Astrocyte (in vitro differentiated cells and primary cell): ENCODE results near the gene RASD1. TPM values are rescaled to one million over a fixed set of nuclear protein-coding genes. Genes with fewer than 3 reads are reported as not detected.
"Not testable (repeated sequence)": the region's sequence is repeated elsewhere in the genome, so short reads cannot be mapped to it uniquely, and the experiment has no call there.

ENCODE experiments used
- DNase-seq: peaks from one replicate; pipeline ENCODE4 v3.0.0-alpha.2; 2010; ENCODE audit warnings: low read depth
- FAIRE-seq: peaks from 2 replicates; lab custom pipeline; 2011; peaks lifted over from hg19 to GRCh38; lab: Jason Lieb, UNC
- H2AFZ ChIP-seq: 2 replicates; pipeline ENCODE4 v1.6.0; 2012; ENCODE audit warnings: low read depth, low read length, inconsistent platforms
- H3K27ac ChIP-seq: 2 replicates; pipeline ENCODE4 v1.5.1; 2011; ENCODE audit warnings: low read depth, low read length, inconsistent platforms
- H3K27me3 ChIP-seq: 2 replicates; pipeline ENCODE4 v1.6.0; 2011; ENCODE audit warnings: low read length, inconsistent platforms; ENCODE audit not compliant: insufficient read depth
- H3K36me3 ChIP-seq: 2 replicates; pipeline ENCODE4 v1.5.1; 2011; ENCODE audit warnings: low read length, inconsistent platforms; ENCODE audit not compliant: insufficient read depth
- H3K4me1 ChIP-seq: 2 replicates; pipeline ENCODE4 v1.5.1; 2011; ENCODE audit warnings: low read length, inconsistent platforms; ENCODE audit not compliant: insufficient read depth
- H3K4me2 ChIP-seq: 2 replicates; pipeline ENCODE4 v1.6.0; 2012; ENCODE audit warnings: low read length, inconsistent platforms
- H3K4me3 ChIP-seq: 2 replicates; pipeline ENCODE4 v1.5.1; 2011; ENCODE audit warnings: low read depth, mild to moderate bottlenecking, low read length, inconsistent platforms; ENCODE audit not compliant: insufficient read depth
- H3K79me2 ChIP-seq: 2 replicates; pipeline ENCODE4 v1.6.0; 2012; ENCODE audit warnings: mild to moderate bottlenecking, low read length, inconsistent platforms; ENCODE audit not compliant: insufficient read depth
- H3K9ac ChIP-seq: 2 replicates; pipeline ENCODE4 v1.6.0; 2012; ENCODE audit warnings: mild to moderate bottlenecking, low read length, inconsistent platforms
- H3K9me3 ChIP-seq: 2 replicates; pipeline ENCODE4 v1.5.1; 2012; ENCODE audit warnings: low read depth, mild to moderate bottlenecking, low read length, inconsistent platforms; ENCODE audit not compliant: insufficient read depth
- H4K20me1 ChIP-seq: 2 replicates; pipeline ENCODE4 v1.6.0; 2012; ENCODE audit warnings: low read length, inconsistent platforms; ENCODE audit not compliant: insufficient read depth
- H3K27ac Mint-ChIP-seq: one replicate; pipeline ENCODE4 v1.8.0; 2021; ENCODE audit warnings: mild to moderate bottlenecking, mixed read lengths; ENCODE audit not compliant: unreplicated experiment
- H3K27me3 Mint-ChIP-seq: one replicate; pipeline ENCODE4 v1.8.0; 2021; ENCODE audit warnings: low read depth, mixed read lengths; ENCODE audit not compliant: unreplicated experiment
- H3K36me3 Mint-ChIP-seq: one replicate; pipeline ENCODE4 v1.8.0; 2021; ENCODE audit warnings: low read depth, mixed read lengths; ENCODE audit not compliant: unreplicated experiment
- H3K4me1 Mint-ChIP-seq: one replicate; pipeline ENCODE4 v1.8.0; 2021; ENCODE audit warnings: low read depth, mixed read lengths; ENCODE audit not compliant: unreplicated experiment
- H3K4me3 Mint-ChIP-seq: one replicate; pipeline ENCODE4 v1.8.0; 2021; ENCODE audit warnings: mild to moderate bottlenecking, moderate library complexity, mixed read lengths; ENCODE audit not compliant: unreplicated experiment
- H3K9me3 Mint-ChIP-seq: one replicate; pipeline ENCODE4 v1.8.0; 2021; ENCODE audit warnings: mild to moderate bottlenecking, mixed read lengths; ENCODE audit not compliant: unreplicated experiment
- CTCF ChIP-seq: IDR thresholded peaks from 2 replicates; pipeline ENCODE4 v1.5.1; 2011; ENCODE audit warnings: low read depth, mild to moderate bottlenecking, inconsistent platforms, low read length, moderate library complexity; ENCODE audit not compliant: insufficient read depth
- EZH2 ChIP-seq: IDR thresholded peaks from 2 replicates; pipeline ENCODE4 v1.6.1; 2012; ENCODE audit warnings: mild to moderate bottlenecking, low read length, inconsistent platforms; ENCODE audit not compliant: insufficient read depth
- total RNA-seq: library from RNA; stranded (reverse); gene quantifications from 2 replicates; pipeline ENCODE4 v1.2.1, GENCODE V29; 2021

RASD1 gene
- total RNA-seq, 1 donor from 2014 or later = 0.77 TPM

- H3K27me3 ChIP-seq = peaks cover 30% of the 10 kb centered on the region
- Mint-ChIP-seq H3K27me3 (peaks cover 27% of the 10 kb centered on the region), H3K27ac (no peak overlapping the region), H3K4me1 (no peaks in the 10 kb centered on the region), H3K4me3 (no peak overlapping the region), H3K36me3 (no peaks in the 10 kb centered on the region), H3K9me3 (peaks cover 5% of the 10 kb centered on the region)
- no peak overlapping the region for H3K4me3 ChIP-seq
- no peak overlapping the region for H3K27ac ChIP-seq
- no peak overlapping the region for H2AFZ ChIP-seq
- no peaks in the 10 kb centered on the region for H3K4me1 ChIP-seq
- DNase-seq (no peak), FAIRE-seq (no peak)
- H3K79me2 ChIP-seq = no peaks in the 10 kb centered on the region
- no peaks in the 10 kb centered on the region for H3K36me3 ChIP-seq
- no peak overlapping the region for H3K9ac ChIP-seq
- H4K20me1 ChIP-seq = no peaks in the 10 kb centered on the region
- H3K4me2 ChIP-seq = no peak overlapping the region
- H3K9me3 ChIP-seq = no peaks in the 10 kb centered on the region
- TF ChIP-seq CTCF (no peak), EZH2 (no peak)
These were observed 29.2 kb downstream of the RASD1 start for GRCh38 chr17:17467016-17467415.

GRCh38 chr17:17466511-17466910 lies 29.7 kb downstream of the RASD1 start:
- no peak overlapping the region for H3K4me2 ChIP-seq
- Mint-ChIP-seq H3K36me3 (no peaks in the 10 kb centered on the region), H3K4me3 (no peak overlapping the region), H3K27ac (no peak overlapping the region), H3K27me3 (peaks cover 30% of the 10 kb centered on the region), H3K4me1 (no peaks in the 10 kb centered on the region), H3K9me3 (peaks cover 5% of the 10 kb centered on the region)
- no peak for TF ChIP-seq EZH2
- TF ChIP-seq CTCF = no peak
- H3K36me3 ChIP-seq = no peaks in the 10 kb centered on the region
- no peaks in the 10 kb centered on the region for H3K4me1 ChIP-seq
- no peaks in the 10 kb centered on the region for H4K20me1 ChIP-seq
- FAIRE-seq (no peak), DNase-seq (no peak)
- H3K9me3 ChIP-seq = no peaks in the 10 kb centered on the region
- H3K27me3 ChIP-seq = peaks cover 30% of the 10 kb centered on the region
- no peak overlapping the region for H3K27ac ChIP-seq
- no peak overlapping the region for H2AFZ ChIP-seq
- no peak overlapping the region for H3K9ac ChIP-seq
- H3K79me2 ChIP-seq = no peaks in the 10 kb centered on the region
- no peak overlapping the region for H3K4me3 ChIP-seq

- H3K4me1 ChIP-seq = not testable (repeated sequence)
- H3K27me3 Mint-ChIP-seq = peaks cover 27% of the 10 kb centered on the region
These were observed 30.3 kb downstream of the RASD1 start for GRCh38 chr17:17465878-17466277.

More at GRCh38 chr17:17465878-17466277, 30.3 kb downstream of the RASD1 start:
- not testable (repeated sequence) for H3K4me1 Mint-ChIP-seq, H3K4me3 ChIP-seq, H3K36me3 Mint-ChIP-seq, DNase-seq, H3K36me3 ChIP-seq, H3K4me3 Mint-ChIP-seq, H3K9me3 ChIP-seq, H3K27ac ChIP-seq, H3K9me3 Mint-ChIP-seq, H3K9ac ChIP-seq, H2AFZ ChIP-seq, H3K27ac Mint-ChIP-seq, H3K79me2 ChIP-seq, FAIRE-seq, H4K20me1 ChIP-seq, H3K4me2 ChIP-seq
- peaks cover 26% of the 10 kb centered on the region for H3K27me3 ChIP-seq
